Liver (tissue), 3 donors: ENCODE data around the gene ADORA2B.

Source experiments
- EGR1 ChIP-seq, 2 donors: IDR thresholded peaks; 2 replicates each; pipeline ENCODE4 v1.6.1; 2016 to 2018; ENCODE audit warnings: antibody characterized with exemption in 2 of 2, low read depth in 2 of 2
- HNF4G ChIP-seq: IDR thresholded peaks from 2 replicates; pipeline ENCODE4 v1.6.1; 2016; ENCODE audit warnings: antibody characterized with exemption
- MAX ChIP-seq: IDR thresholded peaks from 2 replicates; pipeline ENCODE4 v1.6.1; 2016; ENCODE audit warnings: antibody characterized with exemption
- NR2F2 ChIP-seq: IDR thresholded peaks from 2 replicates; pipeline ENCODE4 v1.6.1; 2016; ENCODE audit warnings: antibody characterized with exemption
- TF ChIP-seq, protein P1 (sequence below): fragments of 150-350 bp; IDR thresholded peaks from 2 replicates; pipeline ENCODE4 v1.5.1; 2017; ENCODE audit warnings: improper control_type of control experiment, low read depth, low read length; ENCODE audit not compliant: missing input control
- donor health status: healthy.
- donor health status: healthy.

GRCh38 chr17:15921640-15922039, 23.3 kb upstream of the ADORA2B start:
- TF ChIP-seq, protein P1, sequence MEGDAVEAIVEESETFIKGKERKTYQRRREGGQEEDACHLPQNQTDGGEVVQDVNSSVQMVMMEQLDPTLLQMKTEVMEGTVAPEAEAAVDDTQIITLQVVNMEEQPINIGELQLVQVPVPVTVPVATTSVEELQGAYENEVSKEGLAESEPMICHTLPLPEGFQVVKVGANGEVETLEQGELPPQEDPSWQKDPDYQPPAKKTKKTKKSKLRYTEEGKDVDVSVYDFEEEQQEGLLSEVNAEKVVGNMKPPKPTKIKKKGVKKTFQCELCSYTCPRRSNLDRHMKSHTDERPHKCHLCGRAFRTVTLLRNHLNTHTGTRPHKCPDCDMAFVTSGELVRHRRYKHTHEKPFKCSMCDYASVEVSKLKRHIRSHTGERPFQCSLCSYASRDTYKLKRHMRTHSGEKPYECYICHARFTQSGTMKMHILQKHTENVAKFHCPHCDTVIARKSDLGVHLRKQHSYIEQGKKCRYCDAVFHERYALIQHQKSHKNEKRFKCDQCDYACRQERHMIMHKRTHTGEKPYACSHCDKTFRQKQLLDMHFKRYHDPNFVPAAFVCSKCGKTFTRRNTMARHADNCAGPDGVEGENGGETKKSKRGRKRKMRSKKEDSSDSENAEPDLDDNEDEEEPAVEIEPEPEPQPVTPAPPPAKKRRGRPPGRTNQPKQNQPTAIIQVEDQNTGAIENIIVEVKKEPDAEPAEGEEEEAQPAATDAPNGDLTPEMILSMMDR = no peak
- TF ChIP-seq HNF4G = no peak
- no peak for TF ChIP-seq EGR1 (IDR thresholded peaks at IDR 0.05; ENCODE audit: low read depth in 2 of 2)
- TF ChIP-seq MAX = no peak
- TF ChIP-seq NR2F2 = no peak
